Iris pigment epithelial cell (primary cell): ENCODE measurements around the gene HNRNPH3.

ENCODE experiments used
- DNase-seq: peaks from one replicate; pipeline ENCODE4 v3.0.0-alpha.2; 2011; ENCODE audit warnings: low read depth

The HNRNPH3 gene

DNA sequence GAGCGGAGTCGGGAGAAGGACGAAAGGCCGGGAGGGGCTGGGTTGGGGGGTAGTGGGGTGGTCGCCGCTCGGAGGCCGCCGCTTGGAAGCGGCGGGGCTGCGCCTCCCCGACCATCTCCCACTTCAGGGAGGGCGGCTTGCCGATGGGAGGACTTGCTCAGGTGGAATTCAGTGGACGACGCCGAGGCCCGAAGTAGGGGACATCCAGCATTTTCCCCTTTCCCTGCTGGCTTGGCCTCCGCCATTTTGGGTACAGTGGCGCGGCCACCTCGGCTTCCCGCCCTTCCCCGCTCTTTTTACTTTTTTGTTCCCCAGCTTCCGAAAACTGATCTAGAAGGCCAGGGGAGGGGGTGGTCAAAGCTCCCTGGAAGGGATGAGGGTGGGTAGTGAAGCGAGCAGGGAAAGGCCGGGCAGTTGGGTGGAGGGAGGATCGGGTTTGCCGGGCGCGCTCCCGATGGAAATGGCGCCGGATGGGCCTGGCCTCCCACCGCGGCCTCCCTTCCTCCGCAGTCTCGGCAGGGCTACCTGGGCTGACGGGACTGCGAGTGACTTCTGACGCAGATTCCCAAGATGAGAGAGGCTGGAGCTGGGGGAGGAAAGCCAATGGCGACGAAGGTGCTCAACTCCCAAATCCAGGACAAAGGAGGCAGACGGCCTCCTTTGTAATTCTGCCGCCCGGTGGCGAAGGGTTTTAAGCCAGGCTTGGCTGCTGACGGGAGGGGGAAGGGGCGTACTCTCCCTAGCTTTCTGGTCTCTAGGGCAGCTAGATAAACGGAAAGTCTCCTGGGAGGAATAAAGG is 594 bp downstream of the HNRNPH3 start, which contains the start of gene PBLD:
TSS of gene PBLD (minus strand) at position 670 of the 799 bp plus-strand sequence. CDS start 26,084 bp downstream, outside the sequence.
- DNase-seq, result peak; percentile 72

DNA sequence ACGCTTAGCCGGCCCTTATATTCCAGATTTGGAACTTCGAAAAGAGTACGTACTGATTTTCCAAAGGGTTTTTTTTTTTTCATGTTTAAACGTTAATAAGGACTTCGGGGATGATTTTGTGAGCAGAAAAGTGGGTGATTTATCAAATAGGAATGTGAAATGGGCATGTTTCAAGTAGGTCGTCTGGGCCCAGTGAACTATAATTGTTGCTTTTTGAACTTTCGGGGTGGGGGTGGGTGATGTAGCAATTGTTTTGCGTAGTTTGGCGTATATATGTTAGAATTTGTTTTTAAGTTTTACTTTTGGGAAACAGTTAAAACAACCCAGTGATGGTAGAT is 1.2 kb downstream of the HNRNPH3 start:
- DNase-seq, result peak; percentile 67

DNA sequence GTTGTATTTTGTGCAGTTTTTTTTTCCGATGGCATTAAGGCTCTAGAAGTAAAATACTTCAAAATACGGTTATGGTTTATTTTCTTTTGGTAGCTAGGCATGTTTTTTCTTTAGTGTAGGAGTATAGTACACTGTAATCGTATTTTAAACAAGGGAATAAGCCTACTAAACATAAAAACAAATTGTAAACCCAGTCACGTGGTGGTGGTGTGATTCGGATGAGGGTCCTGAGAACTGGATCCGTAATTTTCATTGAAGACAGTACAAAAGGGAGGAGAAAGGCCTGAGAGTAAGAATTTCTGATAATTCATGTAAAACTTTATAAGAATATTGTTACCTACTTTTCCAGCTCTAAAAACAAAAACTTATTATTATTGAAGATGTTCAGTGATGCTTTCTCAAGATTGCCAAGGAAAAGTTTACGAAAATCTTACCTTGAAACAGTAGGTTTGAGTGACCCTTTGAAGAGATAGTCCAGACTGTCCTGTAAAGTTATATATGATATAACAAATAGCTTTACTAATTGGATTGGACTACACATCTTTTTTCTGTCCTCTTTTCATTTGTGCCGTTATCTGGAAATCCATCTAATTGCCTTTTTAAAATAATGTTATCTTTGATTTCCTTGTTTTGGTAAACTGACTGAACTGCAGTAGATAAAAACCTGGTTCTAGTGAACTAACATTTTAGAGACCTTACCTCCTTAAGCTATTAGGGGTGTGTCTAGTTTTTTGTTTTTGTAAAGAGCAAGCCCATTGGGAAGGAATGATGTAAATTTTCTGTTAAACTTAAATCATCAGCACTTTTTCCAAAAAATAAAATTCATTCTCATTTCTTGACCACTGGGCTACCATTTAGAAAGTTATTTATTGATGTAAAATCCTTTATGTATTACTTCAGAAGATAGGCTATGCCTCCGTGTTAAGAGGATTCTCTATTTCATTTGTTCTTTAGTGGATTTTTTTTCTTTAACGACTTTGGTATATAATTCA is 1.9 kb downstream of the HNRNPH3 start:
- no peak for DNase-seq

DNA sequence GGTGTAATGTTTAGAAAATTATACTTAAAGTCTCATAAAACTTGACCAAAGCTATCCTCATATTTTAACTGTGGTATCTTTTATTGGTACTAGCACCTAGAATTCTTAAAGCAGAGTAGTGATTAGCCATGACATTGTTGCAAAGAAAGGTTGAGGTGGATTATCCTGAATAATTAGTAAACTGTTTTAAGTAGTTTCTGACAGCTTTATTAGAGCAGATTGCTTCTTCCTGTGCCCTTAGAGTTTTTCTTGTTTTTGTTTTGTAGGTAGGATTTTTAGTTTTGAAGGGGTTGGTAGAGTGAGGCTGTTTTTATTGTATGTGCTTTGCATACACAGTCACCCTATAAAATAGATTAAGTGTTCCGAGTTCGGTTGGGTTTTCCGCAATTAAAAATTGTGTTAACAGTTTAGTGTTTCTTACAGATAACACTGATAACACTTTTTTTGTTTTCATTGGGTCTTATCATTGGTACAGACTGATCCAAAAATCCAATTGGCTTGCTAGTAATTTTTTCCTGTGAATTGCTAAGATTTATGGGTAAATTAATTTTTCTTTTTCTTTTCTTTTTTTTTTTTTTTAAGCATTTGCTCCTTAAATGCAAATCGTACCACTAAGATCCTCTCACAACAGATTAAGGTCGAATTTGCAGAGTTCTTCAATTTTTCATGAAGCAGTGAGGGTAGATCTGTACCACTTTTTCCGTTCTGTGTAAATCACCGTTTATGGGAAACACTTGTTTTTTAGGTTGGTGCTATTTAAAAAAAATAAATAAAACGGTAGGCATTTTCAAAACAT is 3.0 kb downstream of the HNRNPH3 start:
- no peak for DNase-seq

DNA sequence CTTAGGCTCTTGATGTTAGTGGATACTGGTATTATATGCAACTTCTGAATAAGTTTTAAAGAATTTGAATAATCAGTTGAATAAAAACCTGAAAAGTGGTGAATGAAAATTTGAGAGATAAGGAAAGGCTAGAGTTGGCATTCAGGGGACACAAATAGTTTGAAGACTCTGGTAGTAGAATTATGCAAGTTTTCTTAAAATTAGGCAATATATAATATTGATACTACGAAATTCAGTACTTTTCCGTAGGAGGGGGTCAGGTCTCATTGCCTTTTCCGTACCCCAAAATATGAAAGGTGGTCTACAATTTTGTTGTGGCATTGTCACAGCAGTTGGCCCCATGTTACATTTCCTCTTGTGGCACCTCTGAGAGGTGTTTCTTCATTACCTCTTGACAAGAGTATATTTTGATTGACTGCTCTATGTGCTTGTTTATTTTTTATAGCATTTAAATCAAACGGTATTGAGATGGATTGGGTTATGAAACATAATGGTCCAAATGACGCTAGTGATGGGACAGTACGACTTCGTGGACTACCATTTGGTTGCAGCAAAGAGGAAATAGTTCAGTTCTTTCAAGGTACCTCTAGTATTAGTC is 5.0 kb downstream of the HNRNPH3 start:
- DNase-seq, result no peak

DNA sequence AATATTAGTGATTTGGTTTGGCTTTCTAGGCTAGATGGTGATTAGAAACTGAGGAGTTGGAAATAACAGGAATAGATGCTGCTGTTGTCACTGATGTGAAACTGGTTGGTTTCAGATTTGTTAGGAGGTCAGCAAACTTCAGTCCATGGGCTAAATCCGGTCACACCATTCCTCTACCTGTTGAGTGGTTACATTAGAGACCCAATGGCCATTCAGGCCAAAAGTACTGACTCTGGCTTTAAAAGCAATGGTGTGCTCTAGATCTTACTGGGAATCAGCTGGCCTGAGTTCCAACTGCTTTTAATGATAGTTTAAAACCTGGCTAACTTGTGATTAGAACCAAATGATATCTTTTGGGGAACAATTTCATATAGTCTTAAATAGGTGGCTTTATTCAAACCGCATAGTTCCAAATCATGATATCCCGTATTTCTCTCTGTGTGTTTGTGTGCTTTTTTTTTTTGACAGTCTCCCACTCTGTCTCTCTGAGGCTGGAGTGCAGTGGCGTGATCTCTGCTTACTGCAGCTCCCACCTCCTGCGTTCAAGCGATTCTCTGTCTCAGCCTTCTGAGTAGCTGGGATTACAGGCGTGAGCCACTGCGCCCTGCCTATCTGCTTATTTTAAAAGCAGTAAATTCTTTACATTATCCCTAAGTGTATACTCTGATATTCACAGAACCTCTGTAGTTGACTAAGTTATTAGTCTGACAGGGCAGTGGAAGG is 8.7 kb downstream of the HNRNPH3 start:
- no peak for DNase-seq

DNA sequence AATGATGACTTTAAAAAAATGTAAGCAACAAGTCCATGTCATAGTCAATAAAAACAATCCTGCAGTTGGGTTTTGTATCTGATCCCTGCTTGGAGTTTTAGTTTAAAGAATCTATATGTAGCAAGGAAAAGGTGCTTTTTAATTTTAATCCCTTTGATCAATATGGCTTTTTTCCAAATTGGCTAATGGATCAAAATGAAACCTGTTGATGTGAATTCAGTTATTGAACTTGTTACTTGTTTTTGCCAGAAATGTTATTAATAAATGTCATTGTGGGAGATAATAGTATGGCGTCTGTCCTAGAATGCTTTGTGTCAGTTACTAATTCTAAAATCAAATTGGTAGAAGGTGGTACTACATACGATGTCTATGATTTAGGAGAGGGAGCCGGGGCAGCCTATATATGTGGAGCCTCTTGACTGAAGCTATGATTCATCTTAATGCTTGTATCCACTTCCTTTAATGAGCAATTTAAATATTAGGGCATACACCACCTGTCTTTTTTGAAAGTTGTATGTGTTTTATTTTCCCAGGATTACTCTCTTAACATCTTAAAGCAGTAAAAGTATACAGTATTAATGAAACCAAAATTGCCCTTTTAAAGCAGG is 11.1 kb downstream of the HNRNPH3 start:
- DNase-seq, result no peak

DNA sequence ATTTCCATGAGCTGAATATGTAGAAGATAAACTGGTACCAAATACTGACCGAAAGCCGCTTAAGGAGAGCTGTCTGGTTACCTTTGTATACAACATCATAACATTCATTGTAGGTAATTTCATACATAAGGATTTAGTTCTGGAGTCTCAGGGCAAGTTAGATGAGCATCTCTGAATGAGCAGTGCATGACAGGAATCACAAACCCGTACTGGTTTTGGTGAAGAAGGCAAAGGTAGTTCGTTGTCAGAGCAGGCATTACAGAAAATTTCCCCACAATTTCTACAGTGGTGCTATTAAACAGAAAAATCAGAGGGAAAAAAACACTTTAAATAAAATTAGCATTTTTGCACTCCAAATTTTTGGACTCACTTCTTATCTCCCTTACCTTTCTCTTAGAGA is 13.8 kb downstream of the HNRNPH3 start:
- no peak for DNase-seq

DNA sequence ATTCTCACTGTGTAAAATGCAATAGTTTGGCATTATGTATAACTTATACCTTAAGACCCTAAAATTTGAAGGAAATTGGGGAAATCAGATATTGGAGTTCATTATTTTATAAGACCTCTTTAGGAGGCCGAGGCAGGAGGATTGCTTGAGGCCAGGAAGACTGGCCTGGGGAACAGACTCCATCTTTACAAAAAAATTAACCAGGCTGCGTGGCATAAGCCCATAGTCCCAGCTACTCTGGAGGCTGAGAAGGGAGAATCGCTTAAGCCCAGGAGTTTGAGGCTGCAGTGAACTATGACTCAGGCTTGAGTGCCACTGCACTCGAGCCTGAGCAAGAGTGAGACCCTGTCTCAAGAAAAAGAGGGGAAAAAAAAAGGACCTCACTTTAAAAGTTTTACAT is 14.9 kb downstream of the HNRNPH3 start:
- DNase-seq, result no peak

DNA sequence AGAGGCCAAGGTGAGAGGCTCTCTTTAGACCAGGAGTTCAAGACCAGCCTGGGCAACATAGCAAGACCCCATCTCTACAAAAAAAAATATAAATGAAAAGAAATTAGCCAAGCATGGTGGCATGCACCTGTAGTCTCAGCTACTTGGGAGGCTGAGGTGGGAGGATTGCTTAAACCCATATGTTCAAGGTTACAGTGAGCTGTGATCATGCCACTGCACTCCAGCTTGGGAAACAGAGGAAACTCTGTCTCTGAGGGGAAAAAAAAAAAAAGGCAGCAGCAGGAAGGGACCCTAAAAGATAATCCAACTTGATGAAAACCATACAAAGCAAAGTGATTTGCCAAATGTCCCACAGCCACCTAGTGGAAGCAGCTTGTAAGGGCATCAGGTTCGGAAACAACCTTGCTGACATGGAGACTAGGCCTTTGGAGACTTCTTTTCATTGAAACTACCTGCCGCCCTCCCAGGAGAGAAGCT is 16.4 kb downstream of the HNRNPH3 start:
- DNase-seq, result peak; percentile 74

DNA sequence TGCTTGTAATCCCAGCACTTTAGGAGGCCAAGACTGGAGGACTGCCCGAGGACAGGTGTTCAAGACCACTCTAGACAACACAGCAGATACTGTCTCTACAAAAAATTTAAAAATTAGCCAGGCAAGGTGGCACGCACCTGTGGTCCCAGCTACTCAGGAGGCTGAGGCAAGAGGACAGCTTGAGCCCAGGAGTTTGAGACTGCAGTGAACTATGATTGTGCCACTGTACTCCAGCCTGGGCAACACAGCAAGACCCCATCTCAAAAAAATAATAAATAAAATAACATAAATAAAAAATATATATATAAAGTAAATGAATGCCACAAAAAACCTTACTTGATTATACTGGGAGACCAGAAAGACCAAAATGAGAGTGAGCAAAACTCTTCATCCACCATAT is 21.7 kb downstream of the HNRNPH3 start:
- no peak for DNase-seq

DNA sequence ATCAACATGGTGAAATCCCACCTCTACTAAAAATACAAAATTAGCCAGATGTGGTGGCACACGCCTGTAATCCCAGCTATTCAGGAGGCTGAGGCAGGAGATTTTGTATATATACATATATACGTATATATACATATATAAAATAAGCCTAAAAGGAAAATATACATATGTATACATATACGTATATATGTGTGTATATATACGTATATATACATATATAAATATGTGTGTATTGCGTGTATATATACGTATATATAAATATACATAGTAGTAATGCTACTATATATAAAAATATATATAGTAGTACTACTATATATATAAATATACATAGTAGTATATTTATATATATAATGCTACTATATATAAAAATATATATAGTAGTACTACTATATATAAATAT is 27.3 kb downstream of the HNRNPH3 start:
- DNase-seq, result no peak

DNA sequence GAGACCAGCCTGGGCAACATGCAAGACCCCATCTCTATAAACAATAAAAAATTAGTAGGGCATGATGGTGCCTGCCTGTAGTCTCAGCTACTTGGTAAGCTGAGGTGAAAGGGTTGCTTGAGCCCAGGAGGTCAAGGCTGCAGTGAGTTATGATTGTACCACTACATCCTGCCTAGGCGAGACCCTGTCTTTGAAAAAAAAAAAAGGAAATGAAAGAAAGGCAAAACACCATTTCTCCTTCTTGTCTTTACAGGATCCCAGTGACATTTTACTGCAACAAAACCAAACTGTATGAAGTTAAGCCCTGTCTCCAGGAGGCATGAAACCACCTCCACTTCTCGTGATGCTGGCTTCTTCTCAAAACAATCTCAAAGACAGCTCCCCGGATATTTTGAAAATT is 30.7 kb downstream of the HNRNPH3 start:
- DNase-seq, result no peak

DNA sequence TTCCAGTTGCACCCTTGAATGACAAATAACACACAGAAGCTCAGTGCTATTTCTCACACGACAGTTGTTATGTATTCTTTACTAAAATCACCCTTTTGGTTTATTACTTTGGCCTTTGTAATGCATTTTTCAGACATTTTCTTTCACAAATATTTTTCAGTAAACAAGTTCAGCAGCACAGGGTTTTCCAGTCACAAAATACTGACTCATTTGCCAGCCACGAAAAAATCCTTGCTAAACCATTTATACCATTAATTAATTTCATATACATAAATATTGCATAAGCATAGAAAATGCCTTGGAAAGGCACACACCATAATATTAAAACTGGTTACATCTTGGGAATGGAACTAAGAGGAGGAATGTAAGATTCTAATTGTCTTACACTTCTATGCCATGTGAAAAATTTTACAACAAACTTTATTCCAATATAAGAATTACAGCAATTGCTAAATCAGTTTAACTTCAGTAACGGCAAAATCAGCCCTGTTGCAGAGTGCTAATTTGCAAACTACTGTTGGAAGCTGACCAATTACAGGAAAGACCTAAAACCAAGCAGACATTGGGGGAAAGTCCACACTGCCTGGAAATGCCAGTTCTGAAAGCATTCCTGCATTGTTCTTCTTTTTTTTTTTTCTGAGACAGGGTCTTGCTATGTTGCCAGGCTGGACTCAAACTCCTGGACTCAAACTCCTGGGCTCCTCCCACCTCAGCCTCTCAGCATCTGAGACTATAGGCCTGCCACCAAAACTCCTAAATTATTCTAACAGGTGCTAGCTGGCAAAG is 32.4 kb downstream of the HNRNPH3 start:
- no peak for DNase-seq

DNA sequence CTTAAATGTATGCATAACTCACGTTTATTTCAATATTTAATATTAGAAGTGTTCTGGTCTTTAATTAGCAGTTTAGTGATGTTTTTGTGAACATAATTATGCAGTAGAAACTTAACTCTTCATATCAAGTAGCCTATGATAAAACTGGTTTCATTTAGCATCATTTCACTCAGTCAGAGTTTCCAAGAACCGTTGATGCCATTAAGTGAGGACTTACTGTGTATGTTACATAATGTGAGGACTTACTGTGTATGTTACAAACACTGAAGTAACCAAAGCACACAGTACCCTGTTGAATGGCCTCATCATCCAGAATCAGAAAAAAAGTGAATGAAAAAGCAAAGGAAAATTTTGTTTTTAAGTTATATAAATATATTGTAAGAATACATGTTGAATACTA is 33.7 kb downstream of the HNRNPH3 start:
- no peak for DNase-seq

DNA sequence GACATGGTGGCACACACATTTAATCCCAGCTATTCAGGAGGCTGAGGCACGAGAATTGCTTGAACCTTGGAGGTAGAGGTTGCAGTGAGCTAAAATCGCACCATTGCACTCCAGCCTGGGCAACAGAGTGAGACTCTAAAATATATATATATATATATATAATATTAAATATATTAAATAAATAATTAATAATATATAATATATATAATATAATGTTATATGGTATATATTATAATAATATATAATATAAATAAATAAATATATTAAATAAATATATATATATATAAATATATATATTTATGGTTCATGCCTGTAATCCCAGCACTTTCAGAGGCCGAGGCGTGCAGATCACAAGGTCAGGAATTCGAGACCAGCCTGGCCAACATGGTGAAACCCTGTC is 34.7 kb downstream of the HNRNPH3 start:
- no peak for DNase-seq

DNA sequence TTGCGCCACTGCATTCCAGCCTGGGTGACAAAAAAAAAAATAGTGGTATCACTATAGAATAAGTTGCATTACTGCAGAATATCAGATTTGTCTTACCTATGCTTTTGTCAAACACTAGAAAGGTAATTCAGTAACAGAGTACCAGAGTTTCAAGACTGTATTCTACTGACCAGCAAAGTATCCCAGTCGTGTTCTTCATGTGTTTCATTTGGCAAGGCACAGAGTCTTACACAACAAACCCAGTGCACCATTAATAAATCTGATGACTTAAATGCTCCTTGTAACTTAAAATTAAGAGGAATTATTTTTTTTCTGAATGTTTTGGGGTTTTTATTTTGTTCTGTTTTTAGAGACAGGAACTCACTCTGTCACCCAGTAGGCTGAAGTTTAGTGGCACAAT is 35.3 kb downstream of the HNRNPH3 start:
- DNase-seq, result peak; percentile 14

DNA sequence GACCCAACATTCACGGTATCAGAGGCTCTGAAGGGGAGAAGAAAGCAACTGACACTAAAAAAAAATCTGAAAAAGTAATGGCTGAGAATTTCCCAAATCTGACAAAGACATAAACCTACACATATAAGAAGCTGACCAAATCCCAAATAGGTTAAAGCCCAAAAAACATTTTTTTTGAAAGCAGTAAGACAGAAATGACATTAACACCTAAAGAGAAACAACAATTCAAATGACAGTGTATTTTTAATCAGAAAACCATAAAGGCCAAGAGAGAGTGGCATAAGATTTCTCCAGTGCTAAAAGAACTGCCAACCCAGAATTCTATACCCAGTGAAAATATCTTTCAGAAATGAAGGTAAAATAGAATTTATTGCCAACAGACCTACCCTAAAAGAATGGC is 39.7 kb downstream of the HNRNPH3 start:
- DNase-seq, result no peak

DNA sequence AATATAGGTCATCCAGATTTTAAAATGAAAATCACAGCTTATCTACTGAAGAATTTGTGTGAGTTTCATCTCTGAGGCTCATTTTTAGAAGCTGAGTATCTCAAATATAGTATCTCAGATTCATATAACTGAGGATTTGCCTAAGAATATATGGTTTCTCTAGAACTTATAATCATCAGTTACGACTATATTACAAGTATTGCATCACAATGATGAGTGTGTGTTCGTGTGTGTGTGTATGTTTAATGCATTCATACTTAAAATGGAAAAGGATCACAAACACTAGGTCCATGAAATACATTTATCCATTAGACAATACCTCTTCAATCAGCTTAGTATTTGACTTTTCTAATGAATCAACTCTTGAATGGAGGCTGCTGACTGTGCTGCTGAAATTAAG is 53.9 kb downstream of the HNRNPH3 start:
- DNase-seq, result no peak
